Measurements from ENCODE around the gene PDE2A. TPM values are rescaled to one million over a fixed set of nuclear protein-coding genes. Genes with fewer than 3 reads are reported as not detected.

The PDE2A gene
- total and polyA plus RNA-seq, 2 donors from 2014 or later = 12.6 to 42.0 TPM

DNA sequence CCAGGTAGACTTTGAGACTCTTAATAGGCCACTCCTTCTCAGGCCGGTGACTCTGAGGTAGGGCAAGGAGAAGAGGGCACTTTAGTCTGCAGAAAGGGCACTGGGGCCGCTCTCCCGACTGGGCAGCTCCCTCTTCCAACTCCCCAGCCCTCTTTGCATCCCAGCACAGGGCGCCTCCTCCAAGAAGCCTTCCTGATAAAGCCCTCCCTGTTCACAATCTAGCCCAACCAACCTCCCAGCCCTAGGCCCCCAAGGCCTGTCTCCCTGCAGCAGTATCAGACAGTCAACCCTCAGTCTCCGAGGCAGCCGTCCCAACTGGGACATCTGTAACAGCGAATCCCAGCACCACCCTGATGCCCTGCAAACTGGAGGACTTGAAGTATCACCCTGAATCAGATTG is 14.3 kb upstream of the PDE2A start:
- Histone ChIP-seq H3K4me1 (ENCODE audit: control insufficient read depth in 2 of 3, insufficient read depth in 2 of 3, low read depth in 1 of 3, low read length in 3 of 3) (peaks cover 0 to 2% (median 0%) of the 10 kb centered on the region in 3 donors), H3K27me3 (ENCODE audit: control insufficient read depth, insufficient read depth, low read length) (no peaks in the 10 kb centered on the region), H3K9me3 (ENCODE audit: control insufficient read depth in 2 of 3, insufficient read depth in 1 of 3, low read length in 3 of 3) (no peaks in the 10 kb centered on the region), H3K4me3 (ENCODE audit: low read length in 3 of 3) (no peak overlapping the region), H3K36me3 (ENCODE audit: control insufficient read depth in 2 of 3, insufficient read depth in 3 of 3, low read length in 3 of 3) (peaks cover 3 to 40% (median 39%) of the 10 kb centered on the region in 3 donors), H3K9ac (ENCODE audit: low read length in 3 of 3) (no peak overlapping the region), H3K27ac (ENCODE audit: low read depth in 2 of 2, low read length in 2 of 2) (no peak overlapping the region)
- FAIRE-seq (no peak), DNase-seq (peak in 1 of 5 donors; percentile 51)
- TF ChIP-seq, protein P1, sequence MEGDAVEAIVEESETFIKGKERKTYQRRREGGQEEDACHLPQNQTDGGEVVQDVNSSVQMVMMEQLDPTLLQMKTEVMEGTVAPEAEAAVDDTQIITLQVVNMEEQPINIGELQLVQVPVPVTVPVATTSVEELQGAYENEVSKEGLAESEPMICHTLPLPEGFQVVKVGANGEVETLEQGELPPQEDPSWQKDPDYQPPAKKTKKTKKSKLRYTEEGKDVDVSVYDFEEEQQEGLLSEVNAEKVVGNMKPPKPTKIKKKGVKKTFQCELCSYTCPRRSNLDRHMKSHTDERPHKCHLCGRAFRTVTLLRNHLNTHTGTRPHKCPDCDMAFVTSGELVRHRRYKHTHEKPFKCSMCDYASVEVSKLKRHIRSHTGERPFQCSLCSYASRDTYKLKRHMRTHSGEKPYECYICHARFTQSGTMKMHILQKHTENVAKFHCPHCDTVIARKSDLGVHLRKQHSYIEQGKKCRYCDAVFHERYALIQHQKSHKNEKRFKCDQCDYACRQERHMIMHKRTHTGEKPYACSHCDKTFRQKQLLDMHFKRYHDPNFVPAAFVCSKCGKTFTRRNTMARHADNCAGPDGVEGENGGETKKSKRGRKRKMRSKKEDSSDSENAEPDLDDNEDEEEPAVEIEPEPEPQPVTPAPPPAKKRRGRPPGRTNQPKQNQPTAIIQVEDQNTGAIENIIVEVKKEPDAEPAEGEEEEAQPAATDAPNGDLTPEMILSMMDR (IDR thresholded peaks at IDR 0.05; ENCODE audit: borderline replicate concordance, extremely low read depth, insufficient read depth) = no peak
- intact Hi-C loops (cut with DNase I) = no loop called here

DNA sequence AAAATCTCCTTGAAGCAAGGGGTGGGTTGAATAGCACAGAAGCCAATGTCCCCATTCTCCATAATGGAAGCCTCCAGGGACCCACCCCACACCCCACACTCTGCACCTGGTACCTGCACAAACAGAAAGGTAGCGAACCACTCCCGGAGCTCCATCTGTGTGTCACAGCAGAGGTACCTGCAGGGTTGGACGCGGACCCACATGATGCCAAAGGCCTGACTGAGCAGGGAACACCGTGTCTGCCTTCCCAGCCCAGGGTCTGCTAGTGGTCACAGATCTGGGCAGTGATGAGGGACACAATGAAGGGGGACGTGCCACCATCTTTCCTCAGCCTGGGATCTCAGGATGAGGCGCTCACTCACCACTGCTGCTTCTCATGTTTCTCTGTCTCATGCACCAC is 13.1 kb upstream of the PDE2A start:
- Histone ChIP-seq H3K27ac (ENCODE audit: low read depth in 2 of 2, low read length in 2 of 2) (no peak overlapping the region), H3K36me3 (ENCODE audit: control insufficient read depth in 2 of 3, insufficient read depth in 3 of 3, low read length in 3 of 3) (peaks cover 0 to 33% (median 28%) of the 10 kb centered on the region in 3 donors), H3K4me1 (ENCODE audit: control insufficient read depth in 2 of 3, insufficient read depth in 2 of 3, low read depth in 1 of 3, low read length in 3 of 3) (peaks cover 0 to 2% (median 0%) of the 10 kb centered on the region in 3 donors), H3K9ac (ENCODE audit: low read length in 3 of 3) (no peak overlapping the region), H3K4me3 (ENCODE audit: low read length in 3 of 3) (no peak overlapping the region), H3K9me3 (ENCODE audit: control insufficient read depth in 2 of 3, insufficient read depth in 1 of 3, low read length in 3 of 3) (no peaks in the 10 kb centered on the region), H3K27me3 (ENCODE audit: control insufficient read depth, insufficient read depth, low read length) (no peaks in the 10 kb centered on the region)
- no peak for FAIRE-seq
- intact Hi-C loops (cut with DNase I) = no loop called here
- DNase-seq = peak in 1 of 5 donors; percentile 46
- TF ChIP-seq, protein P1 (IDR thresholded peaks at IDR 0.05; ENCODE audit: borderline replicate concordance, extremely low read depth, insufficient read depth) = no peak

DNA sequence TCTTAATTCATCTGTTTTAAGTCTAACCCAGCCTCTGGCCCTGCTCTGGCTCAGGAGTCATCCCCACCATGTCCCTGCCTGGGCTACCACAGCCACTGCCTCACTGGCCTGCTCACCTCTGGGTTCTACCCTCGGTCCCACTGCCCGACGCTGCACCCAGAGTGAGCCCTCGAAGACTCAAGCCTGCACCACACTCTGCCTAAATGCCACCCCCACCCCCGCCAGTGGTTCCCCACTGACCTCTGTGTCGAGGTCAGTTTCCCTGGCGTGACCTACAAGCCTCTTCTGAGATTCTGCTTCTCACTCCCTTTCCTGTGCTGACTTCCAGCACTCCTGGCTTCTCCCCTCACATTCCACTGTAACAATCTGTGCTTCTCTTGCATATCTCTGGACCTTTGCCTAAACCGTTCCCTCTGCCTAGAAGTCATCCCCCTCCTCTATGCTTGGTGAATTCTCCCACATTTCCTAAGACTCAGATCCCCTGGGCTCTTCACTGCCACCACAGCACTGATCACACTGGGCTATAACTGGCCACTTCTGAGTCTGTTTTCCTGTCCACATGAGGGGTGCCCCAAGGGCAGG is 12.5 kb upstream of the PDE2A start:
- H3K4me1 ChIP-seq (ENCODE audit: control insufficient read depth in 2 of 3, insufficient read depth in 2 of 3, low read depth in 1 of 3, low read length in 3 of 3) = peaks cover 0 to 4% (median 0%) of the 10 kb centered on the region in 3 donors
- DNase-seq (peak in 1 of 5 donors; percentile 54), FAIRE-seq (no peak)
- H3K27ac ChIP-seq (ENCODE audit: low read depth in 2 of 2, low read length in 2 of 2) = no peak overlapping the region
- no peaks in the 10 kb centered on the region for H3K27me3 ChIP-seq (ENCODE audit: control insufficient read depth, insufficient read depth, low read length)
- H3K9ac ChIP-seq (ENCODE audit: low read length in 3 of 3) = no peak overlapping the region
- intact Hi-C loops (cut with DNase I) = no loop called here
- TF ChIP-seq, protein P1 (IDR thresholded peaks at IDR 0.05; ENCODE audit: borderline replicate concordance, extremely low read depth, insufficient read depth) = no peak
- H3K36me3 ChIP-seq (ENCODE audit: control insufficient read depth in 2 of 3, insufficient read depth in 3 of 3, low read length in 3 of 3) = peaks cover 0 to 29% (median 22%) of the 10 kb centered on the region in 3 donors
- no peak overlapping the region for H3K4me3 ChIP-seq (ENCODE audit: low read length in 3 of 3)
- no peaks in the 10 kb centered on the region for H3K9me3 ChIP-seq (ENCODE audit: control insufficient read depth in 2 of 3, insufficient read depth in 1 of 3, low read length in 3 of 3)
